ENCODE results near the gene DGCR8. TPM values are rescaled to one million over a fixed set of nuclear protein-coding genes. Genes with fewer than 3 reads are reported as not detected.
A peak's percentile ranks its signal among the peaks of the same experiment; 100 is the strongest.

The DGCR8 gene
- total and polyA plus RNA-seq, 4 donors, result 13.2 to 38.4 (median 26.2) TPM

DNA sequence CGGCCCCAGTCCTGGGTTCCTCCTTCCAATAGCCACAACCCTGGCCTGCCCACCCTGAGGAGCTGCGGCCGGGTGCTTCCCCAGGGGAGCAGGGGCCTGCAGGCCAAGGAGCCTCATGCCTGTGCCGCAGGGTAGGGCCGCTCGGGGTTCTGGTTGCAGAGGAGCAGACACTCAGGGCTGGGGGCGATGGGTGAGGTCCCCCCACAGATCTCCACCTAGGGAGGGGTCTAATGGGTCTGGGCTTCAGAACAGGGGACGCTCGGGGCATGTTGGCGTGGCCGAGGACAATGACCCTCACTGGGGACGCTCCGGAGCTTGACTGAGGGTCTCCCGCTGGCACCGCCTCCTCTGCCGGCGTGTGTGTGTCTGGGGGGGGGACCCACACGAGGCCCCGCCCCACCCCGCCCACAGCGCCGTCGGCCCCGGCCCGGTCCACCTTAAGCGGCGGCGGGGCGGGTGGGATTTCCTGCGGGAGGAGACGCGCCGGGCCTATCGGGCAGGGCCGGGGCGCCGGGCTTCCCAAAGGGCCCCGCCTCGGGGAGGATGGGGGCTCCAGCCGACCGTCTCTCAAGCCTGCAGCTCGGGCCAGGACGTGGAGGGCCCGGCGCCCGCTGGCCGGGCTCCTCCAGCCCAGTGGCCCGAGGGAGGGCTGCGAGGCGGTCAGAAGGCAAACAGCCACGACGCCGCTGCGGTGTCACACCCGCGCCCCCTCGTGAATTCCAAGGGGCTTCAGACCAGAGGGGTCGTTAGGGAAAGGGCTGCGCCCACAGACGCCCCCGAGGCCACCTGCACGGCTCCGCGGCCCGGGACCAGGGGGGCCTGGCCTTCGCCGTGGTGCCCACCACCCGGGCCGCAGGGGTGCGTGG, 50.9 kb downstream of the DGCR8 start:
- H3K9ac ChIP-seq (ENCODE audit: insufficient read depth in 1 of 2, low read length in 2 of 2), result no peak overlapping the region
- DNase-seq (peak; percentile 82 to 88 (median 82)), ATAC-seq (ENCODE audit: insufficient read depth, low FRiP score) (peak; percentile 88)
- TF ChIP-seq, protein P1, sequence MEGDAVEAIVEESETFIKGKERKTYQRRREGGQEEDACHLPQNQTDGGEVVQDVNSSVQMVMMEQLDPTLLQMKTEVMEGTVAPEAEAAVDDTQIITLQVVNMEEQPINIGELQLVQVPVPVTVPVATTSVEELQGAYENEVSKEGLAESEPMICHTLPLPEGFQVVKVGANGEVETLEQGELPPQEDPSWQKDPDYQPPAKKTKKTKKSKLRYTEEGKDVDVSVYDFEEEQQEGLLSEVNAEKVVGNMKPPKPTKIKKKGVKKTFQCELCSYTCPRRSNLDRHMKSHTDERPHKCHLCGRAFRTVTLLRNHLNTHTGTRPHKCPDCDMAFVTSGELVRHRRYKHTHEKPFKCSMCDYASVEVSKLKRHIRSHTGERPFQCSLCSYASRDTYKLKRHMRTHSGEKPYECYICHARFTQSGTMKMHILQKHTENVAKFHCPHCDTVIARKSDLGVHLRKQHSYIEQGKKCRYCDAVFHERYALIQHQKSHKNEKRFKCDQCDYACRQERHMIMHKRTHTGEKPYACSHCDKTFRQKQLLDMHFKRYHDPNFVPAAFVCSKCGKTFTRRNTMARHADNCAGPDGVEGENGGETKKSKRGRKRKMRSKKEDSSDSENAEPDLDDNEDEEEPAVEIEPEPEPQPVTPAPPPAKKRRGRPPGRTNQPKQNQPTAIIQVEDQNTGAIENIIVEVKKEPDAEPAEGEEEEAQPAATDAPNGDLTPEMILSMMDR (IDR thresholded peaks at IDR 0.05; ENCODE audit: control extremely low read depth, extremely low read depth), result no peak
- H3K27me3 ChIP-seq (ENCODE audit: control insufficient read depth in 3 of 3, insufficient read depth in 3 of 3, low read length in 2 of 3), result no peaks in the 10 kb centered on the region
- H3K27ac ChIP-seq (ENCODE audit: low read depth in 1 of 2, low read length in 1 of 2), result peak overlapping the region; percentile 92 to 98
- H3K4me3 ChIP-seq, result peak overlapping the region; percentile 78
- WGBS, 2 donors, result 3 to 5% methylated on average over 45 to 70 of the region's 70 CpGs
- peaks cover 0 to 13% (median 2%) of the 10 kb centered on the region in 4 donors for H3K36me3 ChIP-seq (ENCODE audit: control insufficient read depth in 4 of 4, insufficient read depth in 4 of 4, low read length in 4 of 4)
- peaks cover 0 to 24% (median 10%) of the 10 kb centered on the region in 5 donors for H3K4me1 ChIP-seq (ENCODE audit: control insufficient read depth in 5 of 5, insufficient read depth in 5 of 5, low read length in 5 of 5)
- no peaks in the 10 kb centered on the region for H3K9me3 ChIP-seq (ENCODE audit: control insufficient read depth in 4 of 4, insufficient read depth in 3 of 4, low read length in 3 of 4)

DNA sequence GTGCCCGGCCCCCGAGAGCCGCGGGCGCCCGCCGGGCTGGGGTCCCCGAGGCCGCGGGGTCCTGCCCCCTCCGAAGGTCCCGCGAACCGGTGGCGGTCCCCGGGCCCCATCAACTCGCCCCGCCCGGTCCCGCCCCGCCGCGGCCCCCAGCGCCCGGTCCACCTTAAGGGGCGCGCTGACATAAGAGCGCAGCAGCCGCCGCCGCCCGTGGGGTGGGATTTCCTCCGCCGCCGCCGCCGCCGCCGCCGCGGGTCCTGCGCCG, 51.5 kb downstream of the DGCR8 start, which contains the start of gene ZDHHC8:
ZDHHC8 (plus strand) TSS at position 208 of the 262 bp plus-strand sequence. CDS start 144 bp downstream, outside the sequence.
- 0 to 1% methylated on average over 7 to 42 of the region's 43 CpGs for WGBS, 2 donors
- ATAC-seq (ENCODE audit: insufficient read depth, low FRiP score), result peak; percentile 37
- Histone ChIP-seq H3K27ac (ENCODE audit: low read depth in 1 of 2, low read length in 1 of 2) (peak within 1 kb of the TSS; percentile 92 to 98), H3K36me3 (ENCODE audit: control insufficient read depth in 4 of 4, insufficient read depth in 4 of 4, low read length in 4 of 4) (peaks cover 0 to 8% (median under 1%) of the 10 kb centered on the region in 4 donors), H3K4me1 (ENCODE audit: control insufficient read depth in 5 of 5, insufficient read depth in 5 of 5, low read length in 5 of 5) (peaks cover 0 to 30% (median 14%) of the 10 kb centered on the region in 5 donors), H3K9ac (ENCODE audit: insufficient read depth in 1 of 2, low read length in 2 of 2) (peak within 1 kb of the TSS in 1 of 2 donors; percentile 28), H3K9me3 (ENCODE audit: control insufficient read depth in 4 of 4, insufficient read depth in 3 of 4, low read length in 3 of 4) (no peaks in the 10 kb centered on the region), H3K4me3 (peak within 1 kb of the TSS; percentile 91), H3K27me3 (ENCODE audit: control insufficient read depth in 3 of 3, insufficient read depth in 3 of 3, low read length in 2 of 3) (no peaks in the 10 kb centered on the region)
- DNase-seq, result peak; percentile 32 to 50 (median 38)
- TF ChIP-seq, protein P1 (IDR thresholded peaks at IDR 0.05; ENCODE audit: control extremely low read depth, extremely low read depth), result no peak

DNA sequence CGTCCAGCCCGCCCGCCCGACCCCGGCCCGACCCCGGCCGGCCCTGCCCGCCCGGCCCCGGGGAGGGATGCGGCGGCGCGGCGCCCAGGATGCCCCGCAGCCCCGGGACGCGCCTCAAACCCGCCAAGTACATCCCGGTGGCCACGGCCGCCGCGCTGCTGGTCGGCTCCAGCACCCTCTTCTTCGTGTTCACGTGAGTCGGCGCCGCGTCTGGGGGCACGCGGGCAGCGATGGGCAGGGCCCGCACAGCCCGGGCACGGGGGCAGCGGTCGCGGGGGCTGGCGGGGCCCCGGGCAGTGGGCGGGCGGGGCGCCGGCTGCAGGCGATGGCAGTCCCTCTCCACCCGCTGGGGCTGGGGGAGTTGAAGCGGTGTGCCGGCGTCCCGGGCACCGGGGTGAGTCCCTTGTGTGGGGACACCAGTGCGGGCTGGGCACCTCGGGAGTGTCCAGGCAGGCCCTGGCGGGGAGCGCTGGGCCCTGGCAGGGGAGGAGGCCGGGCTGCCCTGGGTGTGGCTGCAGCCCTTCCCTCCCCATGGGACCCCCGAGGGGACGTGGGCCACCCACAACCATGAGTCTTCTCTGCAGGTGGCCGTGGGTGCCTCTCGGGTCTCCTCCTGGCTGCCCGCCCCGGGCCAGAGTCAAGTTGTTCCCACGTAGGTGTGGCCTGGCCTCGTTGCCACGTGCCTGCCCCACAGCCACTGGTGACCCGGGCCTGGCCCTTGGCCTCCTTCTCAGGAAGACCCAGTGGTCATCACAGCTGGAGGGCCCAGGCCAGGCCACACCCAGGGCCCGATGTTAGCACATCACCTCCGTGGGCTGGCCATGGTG, 52.0 kb downstream of the DGCR8 start:
- Histone ChIP-seq H3K27ac (ENCODE audit: low read depth in 1 of 2, low read length in 1 of 2) (peak overlapping the region; percentile 65 to 81), H3K27me3 (ENCODE audit: control insufficient read depth in 3 of 3, insufficient read depth in 3 of 3, low read length in 2 of 3) (no peaks in the 10 kb centered on the region), H3K9ac (ENCODE audit: insufficient read depth in 1 of 2, low read length in 2 of 2) (peak overlapping the region in 1 of 2 donors; percentile 28), H3K9me3 (ENCODE audit: control insufficient read depth in 4 of 4, insufficient read depth in 3 of 4, low read length in 3 of 4) (no peaks in the 10 kb centered on the region), H3K36me3 (ENCODE audit: control insufficient read depth in 4 of 4, insufficient read depth in 4 of 4, low read length in 4 of 4) (peaks cover 0 to 6% (median 0%) of the 10 kb centered on the region in 4 donors), H3K4me3 (peak overlapping the region; percentile 91), H3K4me1 (ENCODE audit: control insufficient read depth in 5 of 5, insufficient read depth in 5 of 5, low read length in 5 of 5) (peaks cover 0 to 32% (median 16%) of the 10 kb centered on the region in 5 donors)
- TF ChIP-seq, protein P1 (IDR thresholded peaks at IDR 0.05; ENCODE audit: control extremely low read depth, extremely low read depth), result no peak
- ATAC-seq (ENCODE audit: insufficient read depth, low FRiP score) (no peak), DNase-seq (no peak)
- 1 to 3% methylated on average over 38 to 72 of the region's 72 CpGs for WGBS, 2 donors

Measured in lung (tissue), 12 donors.